Activated CD4-positive, CD25-positive, alpha-beta regulatory T cell (primary cell): ENCODE results near the gene GLTP.

Experiments used
- DNase-seq, 4 experiments: peaks; one replicate each; lab custom pipeline; 2025; lab: John Stamatoyannopoulos, UW

Gene GLTP

GRCh38 chr12:109842021-109842420 is 38.3 kb downstream of the GLTP start:
- DNase-seq: no peak

DNA sequence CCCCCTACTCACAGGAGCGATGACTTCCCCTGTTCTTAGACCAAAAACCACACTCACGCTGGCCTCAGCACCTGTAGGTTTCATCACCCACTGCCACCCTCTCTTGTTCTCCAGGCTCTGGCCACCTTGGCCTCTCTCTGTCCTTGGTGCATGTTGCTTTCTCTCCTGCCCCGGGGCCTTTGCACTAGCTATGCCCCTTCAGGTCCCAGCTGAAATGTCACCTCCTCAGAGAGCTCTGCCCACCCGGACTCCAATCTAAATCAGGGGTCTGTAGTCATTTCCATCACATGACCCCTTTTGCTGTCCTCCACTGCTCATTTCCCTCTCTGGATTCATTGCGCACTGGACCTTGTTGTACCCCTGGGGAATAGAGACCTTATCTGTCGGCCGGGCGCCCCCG is 39.0 kb downstream of the GLTP start:
- DNase-seq: no peak

DNA sequence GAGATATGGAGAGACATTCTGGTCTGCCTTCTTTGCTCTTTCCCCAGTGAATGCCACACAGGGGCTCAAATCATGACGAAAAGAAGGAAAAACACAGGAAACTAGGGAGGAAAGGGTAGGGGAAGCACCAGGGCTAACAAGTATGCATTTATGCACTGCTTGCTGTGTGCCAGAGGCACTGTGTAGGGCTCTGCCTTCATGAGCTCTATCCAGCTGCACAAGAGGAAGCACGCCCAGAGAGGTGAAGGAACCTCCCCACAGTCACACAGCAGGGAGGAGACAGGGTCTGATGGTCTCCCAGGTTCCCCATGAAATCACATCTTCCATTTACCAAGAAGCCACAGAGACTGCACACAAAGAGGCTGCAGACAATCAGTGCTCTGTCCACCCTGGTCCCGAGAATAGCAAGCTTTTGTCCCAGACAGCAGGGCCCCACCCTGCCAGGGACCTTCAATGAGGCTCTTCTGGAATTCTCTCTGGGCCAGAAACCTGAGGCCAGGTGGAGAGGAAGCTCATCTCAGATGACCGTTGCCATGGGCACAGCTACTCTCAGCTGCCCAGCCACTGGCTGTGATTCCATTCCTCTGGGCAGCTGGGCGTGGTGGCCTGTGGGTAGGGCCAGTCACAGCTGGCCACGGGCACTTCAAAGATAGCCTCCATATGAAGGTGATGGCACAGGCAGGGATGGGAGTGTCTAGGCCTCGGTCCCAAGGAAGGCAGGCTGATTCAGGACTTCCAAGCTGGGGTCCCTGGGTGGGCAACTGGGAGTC is 39.9 kb downstream of the GLTP start:
- DNase-seq: no peak

- no peak for DNase-seq
Observed at GRCh38 chr12:109839444-109839843, 40.9 kb downstream of the GLTP start.

DNA sequence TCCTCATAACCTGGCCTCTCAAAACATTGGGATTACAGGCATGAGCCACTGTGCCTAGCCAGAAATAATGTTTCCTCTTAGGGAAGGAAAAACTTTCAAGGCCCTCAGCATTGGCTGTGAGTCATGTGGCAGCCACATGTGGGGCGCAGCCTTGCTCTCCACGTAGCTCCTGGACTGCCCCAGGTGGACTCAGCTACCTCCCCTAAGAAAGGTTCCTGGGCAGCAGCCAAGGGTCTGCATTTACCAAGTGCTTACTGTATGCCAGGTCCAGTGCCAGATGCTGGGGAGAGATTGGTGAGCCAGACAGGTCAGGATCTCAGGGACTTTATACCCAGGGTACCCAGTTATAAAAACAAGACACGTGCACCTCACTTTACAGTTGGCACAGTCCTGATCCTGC is 43.4 kb downstream of the GLTP start:
- DNase-seq: no peak

DNA sequence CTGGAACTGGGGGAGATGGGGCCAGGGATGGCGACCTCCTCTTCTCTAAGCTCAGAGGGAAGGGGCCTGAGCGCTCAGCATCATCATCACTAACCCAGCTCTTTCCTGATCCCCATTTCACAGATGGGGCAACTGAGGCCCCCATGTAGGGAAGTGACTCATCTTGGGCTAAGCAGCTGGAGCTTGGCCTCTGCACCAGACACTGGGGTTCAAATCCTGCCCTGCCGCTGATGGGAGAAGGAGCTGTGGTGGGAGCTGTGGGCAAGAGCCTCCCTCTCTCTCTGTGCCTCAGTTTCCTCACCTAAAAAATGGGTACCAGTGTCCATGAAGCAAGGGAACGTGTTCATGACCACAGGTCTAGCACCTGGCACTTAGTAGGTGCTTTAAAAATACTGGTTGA is 44.5 kb downstream of the GLTP start:
- DNase-seq: no peak

DNA sequence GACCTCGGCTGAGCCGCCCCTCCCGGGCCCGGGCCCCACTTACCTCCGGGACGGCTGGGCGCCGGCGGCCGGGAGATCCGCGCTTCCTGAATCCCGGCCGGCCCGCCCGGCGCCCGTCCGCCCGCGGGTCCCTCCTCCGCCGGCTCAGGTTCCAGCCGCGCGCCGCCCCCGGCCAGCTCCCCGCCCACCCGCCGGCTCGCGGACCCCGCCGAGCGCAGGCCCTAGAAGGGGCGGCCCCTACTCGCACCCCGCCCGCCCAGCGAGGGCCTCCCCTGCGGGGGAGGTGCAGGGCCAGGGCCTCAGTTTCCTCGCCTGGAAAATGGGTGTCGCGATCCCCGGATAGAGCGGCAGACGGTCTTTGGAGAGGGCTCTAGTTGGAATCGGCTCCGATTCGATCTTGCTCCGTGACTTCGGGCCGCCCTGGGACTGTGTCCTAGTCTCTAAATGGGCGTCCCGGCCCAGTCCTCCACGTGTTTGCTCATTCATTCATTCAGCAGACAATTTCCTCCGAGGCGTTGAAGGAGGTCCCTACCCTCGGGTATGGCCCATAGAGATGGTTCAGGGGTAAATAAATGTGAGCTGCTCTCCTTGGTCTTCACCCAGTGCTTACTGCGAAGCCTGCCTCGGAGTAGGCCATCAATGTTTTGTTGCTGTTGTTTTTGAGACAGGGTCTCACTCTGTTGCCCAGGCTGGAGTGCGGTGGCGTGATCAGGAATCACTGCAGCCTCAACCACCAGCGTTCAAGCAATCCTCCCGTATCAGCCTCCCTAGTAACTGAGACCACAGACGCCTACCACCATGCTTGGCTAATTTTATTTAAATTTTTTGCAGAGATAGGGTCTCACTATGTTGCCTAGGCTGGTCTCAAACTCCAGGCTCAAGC is 46.8 kb downstream of the GLTP start, which contains the start of gene TRPV4:
TSS of gene TRPV4 (minus strand) at position 92 of the 883 bp plus-strand sequence. CDS start 18,602 bp downstream, outside the sequence.
- DNase-seq: no peak

GRCh38 chr12:109832541-109833306 is 47.6 kb downstream of the GLTP start:
- no peak for DNase-seq

DNA sequence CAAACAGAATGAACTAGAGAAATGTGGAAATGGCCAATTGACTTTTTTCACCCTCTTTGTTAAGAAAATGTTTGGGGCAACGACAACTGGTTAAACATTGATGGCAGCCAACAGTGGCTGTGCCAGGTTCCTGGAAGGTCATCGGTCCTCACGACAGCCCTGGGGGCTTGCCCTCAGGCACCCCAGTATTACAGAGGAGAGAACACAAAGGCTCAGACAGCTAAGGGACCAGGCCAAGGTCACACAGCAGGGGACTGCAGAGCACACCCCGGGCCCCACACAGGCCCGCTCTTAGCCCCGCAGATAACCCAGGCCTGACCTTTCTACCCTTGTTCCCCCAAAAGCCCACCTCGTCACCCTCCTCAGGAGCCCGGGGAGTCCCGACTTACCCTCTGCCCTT is 48.4 kb downstream of the GLTP start:
- DNase-seq: no peak

DNA sequence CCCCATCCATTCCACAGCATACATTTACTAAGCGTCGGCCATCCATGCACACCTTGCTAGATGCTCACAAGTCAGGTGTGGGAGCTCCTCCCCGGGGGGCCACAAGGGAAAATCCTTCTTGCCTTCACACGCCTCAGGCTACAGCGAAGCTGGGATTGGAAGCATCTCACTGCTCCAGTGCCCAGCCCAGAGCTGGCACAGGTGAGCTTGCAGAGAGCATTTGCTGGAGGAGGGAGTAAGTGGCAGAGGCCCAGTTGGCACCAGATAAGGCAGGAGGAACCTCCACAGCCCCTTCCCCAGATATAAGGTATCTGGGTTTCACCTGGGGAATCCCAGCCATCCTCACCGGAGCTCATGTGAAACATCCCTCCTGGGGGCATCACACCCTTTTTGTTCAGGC is 49.0 kb downstream of the GLTP start:
- no peak for DNase-seq

DNA sequence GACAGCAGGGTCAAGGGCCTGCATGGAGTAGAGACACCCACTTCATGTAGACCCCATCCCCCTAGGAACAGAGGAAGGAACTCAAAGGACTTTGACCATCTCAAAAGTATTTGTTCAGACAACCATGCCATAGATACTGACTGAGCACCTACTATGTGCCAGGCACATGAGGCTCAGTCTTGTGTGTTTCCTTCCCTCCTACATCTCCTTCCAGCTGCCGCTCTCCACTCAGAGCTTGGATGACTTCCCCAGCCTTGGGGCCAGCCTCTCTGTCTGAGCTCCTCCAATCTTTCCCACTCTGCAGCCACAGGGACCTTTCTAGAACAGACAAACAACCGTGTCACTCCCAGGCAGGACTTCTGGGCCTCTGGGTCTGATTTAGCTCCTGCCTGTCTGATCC is 49.6 kb downstream of the GLTP start:
- DNase-seq: no peak

GRCh38 chr12:109830267-109830666 is 50.1 kb downstream of the GLTP start:
- no peak for DNase-seq

GRCh38 chr12:109829667-109830066 is 50.7 kb downstream of the GLTP start:
- no peak for DNase-seq

- no peak for DNase-seq
Observed at GRCh38 chr12:109828754-109829511, 51.4 kb downstream of the GLTP start.

DNA sequence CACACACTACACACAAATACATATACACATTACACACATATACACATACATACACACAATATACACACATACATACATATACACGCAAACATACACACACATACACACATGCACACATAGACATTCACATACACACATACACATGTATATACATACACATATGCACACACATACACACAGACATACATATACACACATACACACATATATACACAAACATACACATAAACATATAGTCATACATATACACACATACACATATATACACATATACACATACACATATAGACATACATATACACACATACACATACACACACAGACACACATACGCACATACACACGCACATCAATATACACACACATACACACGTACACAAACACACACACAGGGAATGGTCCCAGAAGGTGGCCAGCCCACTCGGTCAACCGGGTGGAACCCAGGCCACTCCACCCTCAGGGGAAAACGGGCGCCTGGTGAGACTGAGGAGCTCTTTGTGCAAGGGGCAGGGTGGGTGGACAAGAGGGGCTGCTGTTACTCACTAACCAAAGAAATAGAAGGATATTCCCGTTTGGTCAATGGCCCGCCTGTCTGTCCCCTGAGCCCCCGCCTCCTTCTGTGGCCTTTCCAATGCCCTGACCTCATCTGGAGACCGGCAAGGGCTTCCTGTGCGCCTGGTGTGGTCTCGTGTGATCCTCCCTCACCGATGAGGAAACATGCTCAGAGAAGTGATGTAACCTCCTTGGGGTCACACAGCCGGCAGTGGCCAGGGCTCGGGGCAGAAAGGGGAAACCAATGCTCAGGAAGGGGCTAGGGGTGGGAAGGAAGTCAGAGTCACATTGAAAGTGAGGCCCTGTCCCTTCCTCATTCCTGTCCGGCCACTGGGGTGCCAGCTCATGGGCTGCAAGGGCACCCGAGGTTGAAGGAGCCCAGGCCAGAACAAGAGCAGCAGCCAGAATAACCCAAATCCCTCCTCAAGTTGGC is 52.5 kb downstream of the GLTP start:
- no peak for DNase-seq

DNA sequence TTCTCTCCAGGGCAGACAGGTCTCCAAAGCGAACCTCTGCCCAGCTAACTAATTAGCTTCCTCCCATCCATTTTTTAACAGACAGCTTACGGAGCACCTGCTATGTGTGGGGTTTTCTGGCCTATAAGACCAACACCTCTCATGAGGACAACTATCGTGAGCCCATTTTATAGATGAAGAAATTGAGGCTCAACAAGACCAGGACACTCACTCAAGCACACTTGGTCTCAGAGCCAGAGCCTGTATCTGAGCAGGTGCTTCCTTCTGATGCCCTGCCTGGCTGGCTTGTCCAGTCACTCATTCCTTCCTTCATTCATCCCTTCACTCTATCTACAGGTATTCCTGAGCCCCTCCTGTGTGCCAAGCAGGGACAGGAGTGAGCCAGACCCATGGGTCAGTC is 53.3 kb downstream of the GLTP start:
- DNase-seq: no peak

DNA sequence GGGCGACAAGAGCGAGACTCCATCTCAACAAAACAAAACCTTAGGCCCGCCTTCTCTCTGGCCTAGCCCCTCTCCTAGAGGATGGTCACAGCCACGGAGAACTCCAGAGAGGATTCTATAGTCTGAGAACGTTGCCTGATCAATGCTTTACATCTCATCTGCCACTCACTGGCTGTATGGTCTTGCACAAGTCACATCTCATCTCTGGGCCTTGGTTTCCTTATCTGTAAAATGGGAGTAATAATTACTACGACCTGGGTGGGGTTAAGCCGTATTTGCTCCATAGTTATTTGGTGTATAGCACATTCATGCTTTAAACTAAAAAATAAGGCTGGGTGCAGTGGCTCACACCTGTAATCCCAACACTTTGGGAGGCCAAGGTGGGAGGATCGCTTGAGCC is 55.6 kb downstream of the GLTP start:
- DNase-seq: no peak

DNA sequence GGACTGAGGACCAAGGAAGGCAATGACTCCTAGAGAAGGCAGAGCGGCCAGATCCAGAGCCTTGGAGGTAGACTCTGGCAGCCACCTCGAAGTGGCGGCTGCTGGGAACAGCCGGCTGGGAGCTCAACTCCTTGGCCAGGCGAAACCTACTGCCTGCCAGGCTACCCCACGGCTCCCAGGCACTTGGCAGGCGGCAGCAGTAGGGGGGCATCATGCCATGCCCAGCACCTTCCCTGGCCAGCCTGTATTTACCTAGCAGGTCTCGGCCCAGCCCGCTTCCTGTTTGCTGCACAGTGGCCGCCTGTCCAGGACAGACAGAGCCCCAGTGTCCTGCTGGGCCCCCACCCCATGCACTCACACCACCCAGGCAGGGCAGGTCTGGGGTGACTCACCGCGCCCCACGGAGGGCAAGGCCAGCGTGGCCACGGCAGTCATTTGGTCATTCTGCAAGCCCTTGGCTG is 57.4 kb downstream of the GLTP start:
- no peak for DNase-seq

- no peak for DNase-seq
Observed at GRCh38 chr12:109822416-109822815, 57.9 kb downstream of the GLTP start.

GRCh38 chr12:109821968-109822367 is 58.4 kb downstream of the GLTP start:
- DNase-seq: no peak
